HG03159 (cell line): ENCODE results near the gene NUP107.

Source experiments
- ATAC-seq: cut with Tn5 transposase; IDR thresholded peaks from one replicate; pipeline ENCODE4 v1.9.1; 2021; ENCODE audit warnings: mild to moderate bottlenecking, moderate library complexity; ENCODE audit not compliant: unreplicated experiment

The NUP107 gene

GRCh38 chr12:68794653-68795251 is 108.0 kb downstream of the NUP107 start:
- ATAC-seq, result no peak
